GM21737 (cell line): Measurements from ENCODE around the gene EFR3B.

ENCODE experiments used
- ATAC-seq: cut with Tn5 transposase; IDR thresholded peaks from one replicate; pipeline ENCODE4 v1.9.1; 2021; ENCODE audit warnings: mild to moderate bottlenecking, moderate library complexity; ENCODE audit not compliant: unreplicated experiment

Gene EFR3B

DNA sequence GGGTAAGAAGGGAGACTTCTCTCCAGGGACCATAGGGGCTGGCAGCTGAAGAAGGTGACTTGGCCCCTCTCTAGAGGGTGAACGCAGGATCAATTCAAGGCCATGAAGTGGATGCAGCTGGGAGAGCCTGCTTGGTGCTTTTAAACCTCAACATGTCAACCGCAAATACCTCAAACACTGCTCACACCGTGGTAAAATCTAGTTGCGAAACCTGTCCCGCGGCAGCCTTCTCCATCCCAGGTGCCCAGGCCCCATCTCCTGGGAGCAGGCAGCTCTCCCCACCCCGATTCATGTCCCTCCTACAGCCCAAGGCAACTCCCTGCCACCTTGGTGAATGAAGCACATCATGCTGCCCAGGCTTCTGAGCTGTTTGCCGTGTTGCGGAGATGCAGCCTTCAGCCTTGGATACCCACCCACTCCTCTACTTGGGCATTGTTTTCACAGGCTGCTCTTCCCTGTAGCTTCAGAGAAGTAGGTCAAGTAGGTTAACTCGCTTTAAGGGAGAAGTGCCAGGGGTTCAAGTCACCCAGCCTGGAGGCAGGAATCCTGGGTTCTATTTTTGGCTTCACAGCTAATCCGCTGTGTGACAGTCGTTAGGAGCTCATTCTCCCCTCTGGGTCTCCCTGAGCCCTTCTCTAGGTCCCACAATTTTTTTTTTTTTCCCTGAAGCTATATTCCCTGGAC is 6.2 kb upstream of the EFR3B start:
- ATAC-seq: no peak

DNA sequence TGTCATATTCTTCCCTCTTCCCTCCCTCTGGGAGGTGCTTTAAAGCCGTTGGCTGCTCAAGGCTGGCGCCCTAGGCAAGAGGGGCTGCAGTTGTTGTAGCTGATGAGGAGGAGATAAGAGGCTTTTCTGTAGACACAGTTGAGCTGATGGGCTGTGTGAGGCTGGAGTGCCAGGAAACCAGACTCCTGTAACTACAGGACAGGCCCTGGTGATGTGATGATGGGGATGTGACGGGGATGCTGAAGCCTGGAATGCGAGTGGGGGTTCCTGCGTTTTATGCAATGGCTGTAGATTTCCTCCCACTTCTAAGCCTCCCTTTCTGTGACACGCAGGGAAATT is 5.7 kb upstream of the EFR3B start:
- ATAC-seq: no peak

DNA sequence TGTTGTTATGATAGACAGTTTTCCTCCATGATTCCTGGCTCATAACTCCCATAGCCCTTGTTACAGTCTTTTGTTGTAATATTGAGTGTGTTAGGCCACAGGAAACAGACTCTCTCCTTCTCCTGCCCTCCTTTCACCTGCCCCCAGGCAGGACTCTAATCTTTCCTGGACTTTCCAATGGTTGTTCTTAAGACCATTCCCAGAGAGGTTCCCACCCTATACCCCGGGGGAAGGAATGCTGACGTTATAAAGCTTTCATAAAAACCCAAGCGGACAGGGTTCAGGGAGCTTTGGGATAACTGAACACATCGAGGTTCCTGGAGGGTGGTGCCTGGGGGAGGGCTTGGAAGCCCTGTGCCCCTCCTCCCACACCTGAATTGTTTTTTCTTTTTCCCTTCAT is 2.8 kb upstream of the EFR3B start:
- no peak for ATAC-seq

DNA sequence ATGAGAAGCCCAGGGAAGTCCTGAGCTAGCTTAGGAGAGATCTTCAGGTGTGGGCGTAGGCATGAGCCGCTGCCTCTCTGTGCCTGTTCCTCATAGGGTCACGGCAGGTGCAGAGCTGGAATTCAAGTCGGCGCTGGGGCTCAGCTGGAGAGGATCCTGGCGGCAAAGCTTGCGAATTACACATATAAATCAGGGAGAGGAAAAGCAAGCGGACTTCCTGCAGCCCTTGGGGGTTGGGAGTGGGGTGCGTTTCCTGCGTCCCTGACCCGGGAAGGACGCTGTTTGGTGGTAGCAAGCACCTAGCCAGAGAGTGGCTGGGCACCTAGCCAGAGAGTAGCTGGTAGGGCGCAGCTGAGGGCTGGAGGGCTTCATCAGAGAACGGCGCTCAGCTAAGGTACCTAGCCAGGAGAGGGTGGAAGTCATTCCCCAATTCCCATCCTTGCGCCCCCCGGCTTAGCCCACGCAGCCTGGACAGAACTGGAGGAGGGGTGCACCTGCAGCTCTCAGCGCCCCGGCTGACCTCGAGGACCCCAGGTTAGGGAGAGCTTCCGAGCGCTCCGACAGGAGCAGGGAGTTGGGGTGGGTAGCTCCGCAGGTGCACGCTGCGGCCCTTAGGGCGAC is 459 bp upstream of the EFR3B start:
- ATAC-seq: peak; percentile 10

DNA sequence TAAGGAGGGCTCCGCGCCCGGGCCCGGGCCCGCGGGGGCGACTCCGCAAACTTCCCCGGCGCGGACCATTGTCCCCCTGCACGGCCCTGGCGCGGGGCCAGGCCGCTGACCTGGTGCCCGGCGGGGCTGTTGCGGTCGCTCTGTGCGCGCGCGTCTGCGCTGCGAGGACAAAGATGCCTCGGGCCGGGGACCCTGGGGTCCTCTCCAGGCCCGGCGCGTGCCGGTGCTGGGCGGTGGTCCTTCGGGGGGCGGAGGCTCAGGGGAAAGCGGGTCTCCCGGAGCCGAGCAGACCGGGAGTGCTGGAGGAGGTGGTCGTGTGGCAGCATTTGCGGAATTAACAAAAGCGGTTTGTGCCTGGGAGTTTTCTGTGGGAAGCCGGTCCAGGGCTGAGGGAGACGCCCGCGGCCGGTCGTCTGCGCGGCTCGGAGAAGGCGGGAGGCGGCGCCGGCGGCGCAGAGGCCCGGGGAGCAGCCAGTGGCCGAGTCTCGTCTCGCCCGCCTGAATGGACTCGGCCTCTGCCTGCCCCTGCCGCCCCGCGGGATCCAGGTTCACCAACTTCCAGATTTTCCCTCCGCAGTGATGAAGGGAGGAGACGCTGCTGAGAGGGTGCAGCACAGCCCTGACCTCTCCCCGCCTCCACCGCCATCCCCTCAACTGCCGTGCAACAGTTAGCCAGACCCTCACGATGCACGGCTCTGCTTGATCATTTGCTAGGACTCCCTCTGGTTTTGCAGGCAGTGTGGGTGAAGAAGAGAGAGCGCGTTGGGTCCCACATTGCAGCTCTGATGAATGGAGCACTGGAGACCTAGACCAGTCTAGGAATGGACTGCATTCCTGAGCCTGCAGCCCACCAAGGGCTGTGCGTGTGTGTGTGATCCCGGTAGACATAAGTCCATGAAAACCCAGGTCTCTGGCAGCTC is 705 bp downstream of the EFR3B start:
- no peak for ATAC-seq

DNA sequence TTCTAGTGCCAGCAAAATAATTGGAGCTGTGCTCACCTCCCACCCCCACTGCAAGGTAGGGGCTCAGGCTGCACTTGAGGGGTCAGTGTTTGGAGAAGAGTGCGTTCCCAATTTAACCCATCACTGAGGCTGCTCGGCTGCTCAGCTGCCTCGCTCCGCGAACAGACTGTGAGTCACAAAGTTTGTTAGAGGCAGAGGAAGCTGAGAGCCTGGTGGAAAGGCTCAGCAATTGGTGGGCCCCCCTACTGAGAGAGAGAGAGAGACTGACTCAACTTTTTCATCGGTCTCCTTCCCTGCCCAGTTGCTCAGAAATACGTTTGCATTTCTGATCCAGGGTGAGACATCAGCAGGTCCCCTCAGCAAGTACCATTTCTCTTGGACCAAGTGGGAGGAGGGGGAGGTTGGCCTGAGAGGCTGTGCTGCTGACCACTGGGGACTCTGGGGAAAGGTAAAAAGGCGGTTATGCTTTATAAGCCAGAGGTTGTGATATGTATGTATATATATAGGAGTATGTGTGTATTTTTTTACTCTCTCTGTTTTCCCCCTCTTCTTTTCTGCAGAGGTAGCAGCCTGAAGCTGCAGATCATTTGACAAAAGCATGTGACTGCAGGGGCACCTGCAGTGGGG is 1.5 kb downstream of the EFR3B start:
- ATAC-seq: no peak

DNA sequence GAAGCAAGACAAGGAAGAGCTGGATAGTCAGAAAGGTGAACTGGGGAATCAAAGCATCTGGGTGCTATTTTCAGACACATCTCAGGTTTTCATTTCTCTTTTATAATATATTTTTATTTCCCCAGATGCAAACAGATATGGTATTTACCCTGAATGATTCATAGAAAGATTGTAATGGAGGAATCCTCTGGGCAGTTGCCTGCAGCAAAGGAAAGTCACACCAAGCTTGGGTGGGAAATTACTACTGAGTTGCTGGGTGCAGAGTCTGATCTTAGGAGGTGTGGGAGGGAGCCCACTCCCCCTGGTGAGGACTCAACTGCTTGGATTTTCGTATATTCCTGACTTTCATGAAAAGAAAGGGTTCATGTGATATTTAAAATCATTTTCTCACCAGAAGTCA is 2.1 kb downstream of the EFR3B start:
- no peak for ATAC-seq

DNA sequence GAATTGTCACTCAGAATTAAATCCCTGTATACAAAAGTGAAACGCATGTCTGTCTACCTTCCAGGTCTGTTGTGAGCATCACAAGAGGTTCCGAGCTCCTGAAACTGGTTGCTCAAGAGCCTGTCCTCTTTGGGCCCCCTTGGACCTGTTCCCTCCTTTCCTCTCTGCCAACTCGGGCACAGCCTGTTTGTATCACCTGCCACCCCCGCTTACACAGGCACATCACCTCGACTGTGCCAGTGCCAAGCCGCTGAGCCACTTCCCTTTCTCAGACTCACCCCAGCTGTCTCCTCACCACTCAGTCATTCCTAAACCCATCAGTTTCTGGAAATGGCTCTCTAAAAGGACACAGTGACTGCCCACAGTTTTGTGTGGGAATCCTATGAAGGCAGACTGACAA is 3.1 kb downstream of the EFR3B start:
- ATAC-seq: no peak

DNA sequence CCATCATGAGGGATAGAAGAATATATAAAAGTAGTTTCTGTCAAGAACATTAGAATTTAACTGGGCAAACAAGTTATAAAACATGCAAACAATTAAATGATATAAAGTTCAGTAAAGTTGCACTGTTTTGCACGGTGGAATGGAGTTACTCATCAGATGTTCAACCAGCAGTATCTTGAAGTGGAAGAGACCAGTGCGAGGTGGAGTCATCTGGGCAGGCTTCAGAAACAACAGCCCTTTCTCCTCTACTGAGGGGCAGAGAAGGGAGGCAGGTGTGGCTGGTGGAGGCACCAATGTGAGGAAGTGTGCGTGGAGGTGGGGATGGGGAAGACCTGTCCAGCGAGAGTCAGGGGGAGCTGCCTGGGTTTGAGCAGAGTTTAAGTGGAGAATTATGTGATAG is 7.5 kb downstream of the EFR3B start:
- ATAC-seq: no peak

DNA sequence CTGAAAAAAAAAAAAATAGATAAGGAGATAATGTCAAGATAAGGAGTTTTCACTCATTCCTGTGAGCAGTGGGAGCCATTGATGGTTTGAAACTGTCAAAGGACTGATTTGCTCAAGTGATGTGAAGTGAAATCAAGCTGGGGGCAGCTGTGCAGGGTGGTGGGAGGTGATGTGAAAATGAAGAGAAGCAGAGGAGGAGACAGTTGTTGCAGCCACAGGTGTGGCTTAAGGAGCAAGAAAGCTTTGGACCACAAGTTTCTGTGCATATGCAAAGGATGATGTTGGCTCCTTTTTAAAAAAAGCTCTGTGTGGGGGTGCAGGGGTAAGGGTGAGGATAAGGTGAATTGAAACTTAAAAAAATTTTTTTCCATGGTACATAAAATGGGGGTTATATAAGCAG is 8.3 kb downstream of the EFR3B start:
- no peak for ATAC-seq

DNA sequence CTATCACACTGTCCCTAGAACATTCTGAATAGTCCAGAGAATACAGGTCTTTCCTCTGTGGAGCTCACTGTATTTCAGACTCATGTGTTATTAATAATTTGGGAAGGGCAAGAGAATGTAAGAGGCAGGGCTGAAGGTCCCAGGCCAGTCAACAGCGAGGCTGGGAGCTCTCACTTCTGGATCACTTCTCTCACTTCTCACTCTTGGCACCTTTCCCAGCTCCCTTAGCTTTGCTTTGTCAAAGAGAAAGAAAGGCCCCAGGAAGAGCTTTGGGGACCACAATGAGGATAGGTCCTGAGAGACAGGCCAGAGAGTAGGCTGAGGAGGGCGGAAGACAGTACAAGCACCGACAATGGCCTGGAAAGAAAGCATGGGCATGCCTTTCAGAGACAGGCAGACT is 11.2 kb downstream of the EFR3B start:
- ATAC-seq: no peak

DNA sequence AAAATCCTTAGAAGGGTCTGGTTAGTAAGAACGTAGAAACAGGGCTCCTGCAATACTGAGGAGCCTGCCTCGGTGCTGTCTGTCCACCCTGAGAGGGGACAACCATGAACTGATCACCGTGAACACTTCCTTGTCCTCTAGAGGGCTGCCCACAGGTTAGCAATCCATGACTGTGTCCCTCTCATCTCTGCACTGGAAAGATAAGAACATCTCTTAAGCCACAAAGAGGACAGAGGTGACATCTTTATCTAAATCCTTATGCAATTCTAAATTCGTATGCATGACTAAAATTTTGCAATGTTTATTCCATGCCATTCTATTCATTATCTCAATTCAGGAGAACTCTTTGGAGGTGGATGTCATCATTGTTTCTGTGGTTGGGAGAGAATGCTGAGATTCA is 12.8 kb downstream of the EFR3B start:
- ATAC-seq: no peak

DNA sequence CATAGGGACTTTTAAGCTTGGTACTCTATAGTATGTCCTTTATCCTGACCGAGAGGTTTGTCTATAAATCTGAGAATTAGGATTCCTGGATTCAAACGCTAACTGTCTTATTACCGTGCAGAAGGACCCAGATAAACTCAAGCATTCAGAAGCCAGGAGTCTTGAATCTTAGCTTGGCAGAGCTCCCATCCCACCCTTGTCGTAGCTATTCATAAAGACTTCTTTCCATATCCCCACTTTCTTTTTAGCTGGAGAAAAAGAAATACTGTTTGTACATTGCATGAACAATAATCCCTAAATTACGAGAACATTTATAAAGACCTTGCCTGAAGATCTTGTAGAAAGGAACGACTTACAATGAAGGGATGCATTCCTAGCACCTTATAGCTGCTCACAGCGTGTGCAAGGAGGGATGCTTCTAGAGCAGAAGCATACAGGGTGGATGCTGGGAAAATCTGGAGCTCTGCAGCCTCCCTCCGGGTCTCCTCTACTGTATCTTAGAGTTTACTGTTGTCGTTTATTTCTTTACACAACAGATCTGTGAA is 13.6 kb downstream of the EFR3B start:
- ATAC-seq: no peak

DNA sequence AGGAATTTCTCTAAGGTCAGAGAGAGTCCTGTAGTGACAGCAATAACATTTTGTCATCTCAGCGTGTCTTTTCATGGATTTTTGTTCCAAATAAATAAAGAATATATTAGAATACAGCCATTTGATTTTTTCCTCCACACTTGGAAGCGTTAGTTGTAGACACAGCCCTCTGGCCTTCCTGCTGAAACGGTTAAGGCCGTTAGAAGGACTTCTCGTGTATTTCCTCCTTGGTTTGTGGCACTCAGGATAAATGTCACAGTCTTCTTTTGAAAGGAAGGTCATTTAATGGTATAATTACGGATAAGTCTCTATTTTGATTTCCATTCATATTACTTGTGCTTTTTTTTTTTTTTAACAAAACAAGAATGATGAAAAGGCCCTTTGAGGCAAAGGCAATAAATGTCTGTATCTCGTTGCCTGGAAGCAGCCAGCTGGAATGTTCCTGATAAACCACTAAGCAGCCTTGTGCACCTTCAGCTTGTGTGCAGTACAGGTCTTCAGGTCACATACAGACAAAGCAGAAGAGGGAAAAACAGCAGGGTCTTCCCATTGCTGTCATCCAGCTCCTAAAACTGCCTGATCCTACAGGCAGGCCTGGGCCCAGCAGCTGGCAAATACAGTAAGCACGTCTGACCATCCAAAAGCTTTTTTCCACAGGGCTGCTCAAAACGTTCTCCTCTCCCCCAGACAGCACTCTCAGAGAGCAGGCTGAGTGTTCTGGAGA is 14.4 kb downstream of the EFR3B start:
- ATAC-seq: no peak

DNA sequence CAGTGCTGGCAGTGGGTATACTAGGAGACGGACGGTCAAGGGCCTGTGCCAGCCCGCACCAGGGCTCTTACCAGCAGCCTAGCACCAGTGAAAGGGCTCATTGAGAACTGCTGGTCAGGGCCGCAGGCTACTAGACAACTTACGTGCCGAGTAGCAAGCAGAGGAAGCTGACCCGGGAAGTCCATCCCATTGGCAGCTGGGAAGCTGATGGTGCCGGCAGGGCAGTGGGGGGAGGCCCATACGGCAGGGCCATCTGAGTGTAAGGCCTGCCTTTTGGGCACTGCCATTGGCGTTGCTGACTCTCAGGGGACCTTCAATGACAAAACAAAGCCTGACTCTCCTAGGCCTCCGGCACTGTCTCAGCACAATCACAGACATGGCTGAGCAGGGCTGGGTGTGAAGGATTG is 20.6 kb downstream of the EFR3B start:
- no peak for ATAC-seq

DNA sequence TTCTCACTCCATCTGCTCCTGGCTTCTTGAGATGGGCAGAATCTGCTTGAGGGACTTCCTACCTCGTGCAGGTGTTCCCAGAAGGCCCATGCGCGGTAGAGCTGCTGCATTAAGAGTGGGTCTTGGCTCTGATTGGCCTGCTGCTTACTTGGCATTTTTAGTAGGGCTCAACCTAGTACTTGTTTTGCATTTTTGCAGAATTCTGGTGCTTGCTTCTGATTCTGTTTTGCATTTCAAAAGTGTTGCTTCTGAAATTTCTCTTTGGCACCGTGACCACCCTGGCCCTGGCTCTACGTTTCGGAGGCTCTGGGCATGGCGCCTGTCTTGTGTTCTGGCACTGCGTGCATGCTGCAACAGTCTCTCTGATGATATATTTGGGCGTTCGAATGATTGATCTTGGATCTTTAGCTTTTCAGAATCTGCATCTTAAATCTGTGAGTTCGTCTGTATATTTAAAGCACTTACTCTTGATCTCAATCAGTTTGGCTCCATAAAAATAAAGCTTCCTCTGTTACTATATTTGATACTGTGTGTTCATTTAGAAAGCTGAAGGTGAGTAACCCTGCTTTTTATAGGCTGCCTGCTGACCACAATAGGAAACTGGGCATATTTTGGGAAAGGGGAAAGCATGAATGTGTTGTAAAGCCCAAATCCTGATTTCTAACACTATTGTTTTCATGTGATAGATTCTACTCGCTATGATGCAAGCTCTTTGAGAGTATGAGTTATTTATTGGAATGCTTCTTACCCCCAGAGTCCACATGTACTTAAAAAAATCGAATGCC is 22.2 kb downstream of the EFR3B start:
- no peak for ATAC-seq

DNA sequence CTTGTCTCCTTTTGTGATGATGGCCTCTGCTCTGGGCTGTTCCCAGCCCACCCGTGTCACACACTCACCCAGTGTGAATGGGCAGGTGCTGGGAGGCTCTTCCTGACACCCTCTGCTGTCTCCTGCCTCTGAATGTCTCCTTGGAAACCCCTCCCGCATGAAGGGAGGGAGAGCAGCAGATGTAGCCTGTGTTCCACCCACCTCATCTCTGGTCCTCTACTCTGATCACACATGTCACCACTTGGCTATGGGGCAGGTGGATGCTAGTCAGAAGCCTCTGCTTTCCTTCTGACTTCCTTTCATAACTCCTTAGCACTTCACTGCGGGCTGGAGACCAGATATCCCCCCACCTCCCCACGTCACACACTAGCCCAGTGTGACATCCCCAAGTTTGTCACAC is 23.9 kb downstream of the EFR3B start:
- ATAC-seq: no peak

DNA sequence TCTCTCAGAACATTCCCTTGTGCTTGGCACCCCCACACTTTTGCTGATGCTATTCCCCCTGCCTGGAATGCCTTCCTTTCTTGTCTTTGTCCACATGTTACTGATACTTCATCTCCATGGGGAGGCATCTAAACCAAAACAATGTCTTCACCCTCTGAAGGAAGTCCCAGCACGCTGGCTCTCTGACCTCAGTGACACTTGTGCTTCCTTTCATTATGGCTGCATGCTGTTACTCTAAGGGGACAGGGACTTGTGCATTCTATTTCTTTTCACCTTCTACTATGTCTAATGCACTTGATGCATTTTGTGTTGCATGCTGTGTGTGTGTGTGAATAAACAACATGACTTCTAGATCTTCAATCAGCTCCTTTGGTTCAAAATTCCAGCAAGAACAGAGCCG is 24.6 kb downstream of the EFR3B start:
- no peak for ATAC-seq

DNA sequence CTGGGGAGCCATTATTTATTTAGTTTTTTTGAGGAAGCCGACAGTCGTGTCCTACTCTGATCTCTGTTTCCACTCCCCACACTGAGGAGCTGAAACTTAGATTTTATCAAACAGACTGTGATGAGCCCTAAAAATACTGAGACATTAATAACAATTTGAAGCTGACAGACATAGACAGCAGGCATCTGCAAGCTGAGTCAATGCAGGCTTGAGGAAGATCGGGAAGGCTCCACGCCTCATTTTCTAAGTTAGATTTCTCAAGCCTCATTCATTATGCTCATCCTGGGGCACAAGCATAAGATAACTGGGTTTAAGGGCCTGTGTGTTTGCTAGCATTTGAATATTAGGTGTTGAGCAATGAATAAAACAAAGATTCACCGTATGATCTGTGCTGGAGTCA is 26.3 kb downstream of the EFR3B start:
- no peak for ATAC-seq

DNA sequence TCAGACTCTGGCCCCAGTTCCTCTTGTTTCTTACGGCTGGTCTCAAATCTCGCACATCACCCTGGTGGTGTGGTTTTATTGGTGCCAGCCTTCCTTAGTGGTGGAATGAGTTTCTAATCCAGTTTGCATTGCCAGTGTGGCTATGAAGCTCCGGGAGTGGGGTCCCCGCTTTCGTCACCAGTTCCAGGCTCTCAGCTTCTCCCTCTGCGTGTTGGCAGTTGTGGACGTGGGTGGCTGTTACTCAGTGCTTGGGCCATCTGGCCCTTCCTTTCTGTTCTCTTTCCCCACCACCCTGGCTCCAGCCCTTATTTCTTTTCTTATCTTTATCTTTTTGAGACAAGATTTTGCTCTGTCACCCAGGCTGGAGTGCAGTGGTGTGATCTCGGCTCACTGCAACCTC is 30.1 kb downstream of the EFR3B start:
- ATAC-seq: no peak
